PC-9 (cell line): ENCODE measurements around the gene USF2. TPM values are rescaled to one million over a fixed set of nuclear protein-coding genes. Genes with fewer than 3 reads are reported as not detected.
"Not testable (repeated sequence)": the region's sequence is repeated elsewhere in the genome, so short reads cannot be mapped to it uniquely, and the experiment has no call there.

Experiments
- BruUV-seq: library from RNA; stranded (reverse); fragments of 400-500 nt; replicated peaks from 2 replicates; lab custom pipeline; 2021; lab: Mats Ljungman, UMichigan
- CTCF ChIA-PET: fragments of 300-600 bp; sonication (Branson Sonifier 250); formaldehyde crosslinking; loops from one replicate; lab custom pipeline; 2022; ENCODE audit warnings: antibody characterized with exemption; lab: Charles Lee
- POLR2A ChIA-PET: fragments of 300-600 bp; sonication (Branson Sonifier 250); formaldehyde crosslinking; loops from one replicate; lab custom pipeline; 2022; ENCODE audit warnings: antibody characterized with exemption; ENCODE audit not compliant: unreplicated experiment; lab: Charles Lee
- DNase-seq, 2 experiments: peaks; one replicate each; pipeline versions ENCODE4 v3.0.0 to v3.0.0-alpha.2; 2015 to 2022; ENCODE audit warnings: mixed read lengths in 1 of 2
- H2AFZ ChIP-seq: fragments of 200-600 bp; sonication (generic); 2 replicates; pipeline ENCODE4 v1.8.1; 2017; ENCODE audit warnings: antibody characterized with exemption
- H3F3A ChIP-seq: fragments of 200-600 bp; sonication (generic); 2 replicates; pipeline ENCODE4 v1.8.1; 2017; ENCODE audit warnings: antibody characterized with exemption, mild to moderate bottlenecking, low read depth; ENCODE audit not compliant: insufficient read depth
- H3K27ac ChIP-seq: fragments of 200-600 bp; sonication (generic); 2 replicates; pipeline ENCODE4 v1.6.1; 2016; ENCODE audit warnings: mixed run types
- H3K27me3 ChIP-seq: fragments of 200-600 bp; sonication (generic); 2 replicates; pipeline ENCODE4 v1.6.1; 2016; ENCODE audit warnings: low read depth, mixed run types; ENCODE audit not compliant: insufficient read depth
- H3K36me3 ChIP-seq: fragments of 200-600 bp; sonication (generic); 2 replicates; pipeline ENCODE4 v1.6.1; 2016; ENCODE audit warnings: low read depth, mixed run types
- H3K4me1 ChIP-seq: fragments of 200-600 bp; sonication (generic); replicated peaks from 2 replicates; pipeline ENCODE4 v1.6.1; 2016; ENCODE audit warnings: mixed run types; ENCODE audit not compliant: insufficient read depth
- H3K4me2 ChIP-seq: fragments of 200-600 bp; sonication (generic); 2 replicates; pipeline ENCODE4 v1.6.1; 2017; ENCODE audit warnings: mixed run types
- H3K4me3 ChIP-seq: fragments of 200-600 bp; sonication (generic); 2 replicates; pipeline ENCODE4 v1.6.1; 2016; ENCODE audit warnings: mixed run types
- H3K79me2 ChIP-seq: fragments of 200-600 bp; sonication (generic); 2 replicates; pipeline ENCODE4 v1.6.1; 2017; ENCODE audit warnings: low read depth, mixed run types
- H3K9me2 ChIP-seq: fragments of 200-600 bp; sonication (generic); 2 replicates; pipeline ENCODE4 v1.8.1; 2017; ENCODE audit warnings: mild to moderate bottlenecking; ENCODE audit not compliant: insufficient read depth
- H3K9me3 ChIP-seq: fragments of 200-600 bp; sonication (generic); 2 replicates; pipeline ENCODE4 v1.8.1; 2016; ENCODE audit warnings: low read depth; ENCODE audit not compliant: insufficient read depth
- H4K20me1 ChIP-seq: fragments of 200-600 bp; sonication (generic); 2 replicates; pipeline ENCODE4 v1.8.1; 2017; ENCODE audit not compliant: insufficient read depth
- EZH2 ChIP-seq: fragments of 200-600 bp; sonication (generic); IDR thresholded peaks from 2 replicates; pipeline ENCODE4 v1.8.0; 2017; ENCODE audit warnings: antibody characterized with exemption, low read depth
- intact Hi-C: fragments of 100-400 bp; cut with micrococcal nuclease; formaldehyde crosslinking; loops from one replicate; pipeline ENCODE4 v1.10.0; 2022; ENCODE audit not compliant: unreplicated experiment
- total RNA-seq: library from RNA; stranded (reverse); gene quantifications from 2 replicates; pipeline ENCODE4 v1.2.3, GENCODE V29; 2021
- TF ChIP-seq, protein P1 (sequence below): fragments of 200-600 bp; sonication (generic); conservative IDR thresholded peaks from 2 replicates; pipeline ENCODE4 v1.6.1; 2017; ENCODE audit warnings: mixed run types, antibody characterized with exemption, mild to moderate bottlenecking, moderate library complexity

USF2 gene
- total RNA-seq, 1 experiment from 2014 or later = 98.2 TPM

- TF ChIP-seq, protein P1, sequence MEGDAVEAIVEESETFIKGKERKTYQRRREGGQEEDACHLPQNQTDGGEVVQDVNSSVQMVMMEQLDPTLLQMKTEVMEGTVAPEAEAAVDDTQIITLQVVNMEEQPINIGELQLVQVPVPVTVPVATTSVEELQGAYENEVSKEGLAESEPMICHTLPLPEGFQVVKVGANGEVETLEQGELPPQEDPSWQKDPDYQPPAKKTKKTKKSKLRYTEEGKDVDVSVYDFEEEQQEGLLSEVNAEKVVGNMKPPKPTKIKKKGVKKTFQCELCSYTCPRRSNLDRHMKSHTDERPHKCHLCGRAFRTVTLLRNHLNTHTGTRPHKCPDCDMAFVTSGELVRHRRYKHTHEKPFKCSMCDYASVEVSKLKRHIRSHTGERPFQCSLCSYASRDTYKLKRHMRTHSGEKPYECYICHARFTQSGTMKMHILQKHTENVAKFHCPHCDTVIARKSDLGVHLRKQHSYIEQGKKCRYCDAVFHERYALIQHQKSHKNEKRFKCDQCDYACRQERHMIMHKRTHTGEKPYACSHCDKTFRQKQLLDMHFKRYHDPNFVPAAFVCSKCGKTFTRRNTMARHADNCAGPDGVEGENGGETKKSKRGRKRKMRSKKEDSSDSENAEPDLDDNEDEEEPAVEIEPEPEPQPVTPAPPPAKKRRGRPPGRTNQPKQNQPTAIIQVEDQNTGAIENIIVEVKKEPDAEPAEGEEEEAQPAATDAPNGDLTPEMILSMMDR = no peak
- TF ChIP-seq EZH2 = no peak
- no peak overlapping the region for H3K4me3 ChIP-seq
- H3K9me3 ChIP-seq = peaks cover 4% of the 10 kb centered on the region; the same call in 1 of the 2 replicates
- H4K20me1 ChIP-seq = no peaks in the 10 kb centered on the region
- H3K27me3 ChIP-seq = no peaks in the 10 kb centered on the region
- no peak overlapping the region for H3K27ac ChIP-seq
- no peak overlapping the region for H3K4me2 ChIP-seq
- no peak for DNase-seq
- ChIA-PET POLR2A (no interaction called here), CTCF (interaction anchor here (0.5 kb wide), 1 partner anchor 31 kb away, joined by 3 read pairs; no protein-coding TSS in a partner anchor)
- BruUV-seq = no TSS peak
- no peaks in the 10 kb centered on the region for H3K4me1 ChIP-seq
- H3F3A ChIP-seq = no peaks in the 10 kb centered on the region
- intact Hi-C loops = no loop called here
- H3K36me3 ChIP-seq = no peaks in the 10 kb centered on the region
- H3K9me2 ChIP-seq = no peaks in the 10 kb centered on the region
- no peak overlapping the region for H2AFZ ChIP-seq
- no peaks in the 10 kb centered on the region for H3K79me2 ChIP-seq
These were observed 31.9 kb upstream of the USF2 start for GRCh38 chr19:35236638-35237400.

GRCh38 chr19:35239597-35239996 lies 29.2 kb upstream of the USF2 start:
- H3F3A ChIP-seq, H4K20me1 ChIP-seq, POLR2A ChIA-PET, H3K9me2 ChIP-seq, DNase-seq, BruUV-seq, H2AFZ ChIP-seq, H3K79me2 ChIP-seq, CTCF ChIA-PET, H3K27ac ChIP-seq, H3K9me3 ChIP-seq, H3K36me3 ChIP-seq, H3K4me2 ChIP-seq, intact Hi-C loops, H3K4me1 ChIP-seq, H3K4me3 ChIP-seq, H3K27me3 ChIP-seq: not testable (repeated sequence)

GRCh38 chr19:35240327-35240726 lies 28.4 kb upstream of the USF2 start:
- no TSS peak for BruUV-seq
- CTCF ChIA-PET = no interaction called here

More at GRCh38 chr19:35240327-35240726, 28.4 kb upstream of the USF2 start:
- Histone ChIP-seq H2AFZ (no peak overlapping the region), H3F3A (no peaks in the 10 kb centered on the region), H3K27me3 (no peaks in the 10 kb centered on the region), H3K79me2 (no peaks in the 10 kb centered on the region), H3K9me2 (no peaks in the 10 kb centered on the region), H3K4me3 (no peak overlapping the region), H3K4me2 (no peak overlapping the region), H3K4me1 (no peaks in the 10 kb centered on the region), H3K27ac (no peak overlapping the region), H4K20me1 (no peaks in the 10 kb centered on the region), H3K36me3 (no peaks in the 10 kb centered on the region), H3K9me3 (no peaks in the 10 kb centered on the region)
- TF ChIP-seq EZH2 = no peak
- TF ChIP-seq, protein P1 = no peak
- DNase-seq = no peak
- POLR2A ChIA-PET = no interaction called here
- intact Hi-C loops = no loop called here
